ENCODE results near the gene NBAS.

DNA sequence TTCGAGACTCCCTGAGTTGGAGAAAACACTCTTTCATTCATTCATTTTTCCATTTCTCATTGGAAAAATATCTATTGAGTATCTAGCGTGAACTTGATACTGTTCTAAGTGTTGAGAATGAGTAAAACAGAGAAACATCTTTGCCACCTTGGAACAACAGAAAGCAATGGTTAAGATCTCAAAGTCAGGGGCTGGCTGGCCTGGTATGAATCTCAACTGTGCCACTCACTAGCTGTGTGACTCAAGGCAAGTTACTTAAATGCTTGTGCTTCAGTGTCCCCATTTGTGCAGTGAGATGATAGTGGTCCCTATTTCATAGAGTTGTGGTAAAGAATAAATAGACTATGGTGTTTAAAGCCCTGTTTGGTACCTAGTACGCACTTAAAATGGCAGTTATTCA is 415.2 kb downstream of the NBAS start:
- no peak for TF ChIP-seq POLR2A (IDR thresholded peaks at IDR 0.05; ENCODE audit: low read length)
- TF ChIP-seq GATA1 (IDR thresholded peaks at IDR 0.05; ENCODE audit: low read depth, low read length) = no peak
